ENCODE results near the gene AHCYL2.
A peak's percentile ranks its signal among the peaks of the same experiment; 100 is the strongest.

The AHCYL2 gene
- long read RNA-seq, partial matches to known transcripts, result 0 of 6 reads
- long read RNA-seq, other reads (novel, unspliced or antisense), result 6 of 6 reads

DNA sequence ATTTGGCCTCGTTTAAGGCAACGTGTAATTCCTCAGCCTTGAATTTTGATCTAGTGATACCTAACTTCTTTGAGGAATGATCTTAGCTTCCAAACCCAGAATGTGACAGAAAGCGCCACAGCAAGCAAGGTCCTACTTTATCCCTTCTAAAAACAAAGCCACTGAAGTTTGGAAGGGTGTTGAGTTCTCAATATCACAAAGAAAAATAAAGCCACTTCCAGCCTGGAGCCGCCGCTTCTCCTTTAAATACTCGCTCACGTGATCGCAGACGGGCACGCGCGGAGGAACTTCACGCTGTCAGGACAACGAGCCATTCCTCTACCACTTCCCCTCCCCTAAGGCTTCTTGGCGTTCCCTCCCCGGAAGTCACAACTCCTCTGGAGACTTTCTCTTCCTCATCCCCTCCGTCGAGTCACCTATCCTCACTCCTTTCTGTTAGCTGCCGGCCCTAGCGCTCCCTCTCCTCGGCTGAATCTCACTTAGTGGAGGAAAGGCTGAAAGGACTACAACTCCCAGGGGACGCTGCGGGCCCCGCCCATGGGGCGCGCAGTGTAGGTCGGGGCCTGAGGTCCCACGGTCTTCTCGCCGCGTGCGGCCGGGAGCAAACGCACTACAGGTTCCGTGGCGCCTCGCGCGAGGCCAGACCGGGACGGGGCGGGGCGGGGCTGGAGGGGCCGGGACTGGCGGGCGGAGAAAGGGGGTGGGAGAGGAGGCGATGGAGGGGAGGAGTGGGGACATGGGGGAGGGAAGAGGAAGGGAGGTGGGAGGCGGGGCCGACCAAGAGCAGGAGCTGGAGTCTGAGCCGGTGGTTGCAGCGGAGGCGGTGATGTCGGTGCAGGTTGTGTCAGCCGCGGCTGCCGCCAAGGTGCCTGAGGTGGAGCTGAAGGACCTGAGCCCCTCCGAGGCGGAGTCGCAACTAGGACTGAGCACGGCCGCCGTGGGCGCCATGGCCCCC, at the start of gene AHCYL2:
Gene AHCYL2, plus strand, starts transcription at position 780 of the 955 bp plus-strand sequence.
- Histone ChIP-seq H3K27ac (replicated peaks) (peak within 1 kb of the TSS; percentile 96), H3K27me3 (ENCODE audit: insufficient read depth, poor library complexity, severe bottlenecking) (no peaks in the 10 kb centered on the region), H3K4me3 (replicated peaks; ENCODE audit: insufficient read depth, low read length) (peak within 1 kb of the TSS; percentile 79)
- peak; percentile 94 to 98 for DNase-seq (ENCODE audit: low read depth in 1 of 2, low spot score in 1 of 2)
- TF ChIP-seq SPI1 (IDR thresholded peaks at IDR 0.05; ENCODE audit: borderline replicate concordance, low read depth) (peak; percentile 96), GABPA (IDR thresholded peaks at IDR 0.05; ENCODE audit: low read depth) (peak; percentile 59; the same call in 1 of the 2 replicates)
- TF ChIP-seq, protein P1, sequence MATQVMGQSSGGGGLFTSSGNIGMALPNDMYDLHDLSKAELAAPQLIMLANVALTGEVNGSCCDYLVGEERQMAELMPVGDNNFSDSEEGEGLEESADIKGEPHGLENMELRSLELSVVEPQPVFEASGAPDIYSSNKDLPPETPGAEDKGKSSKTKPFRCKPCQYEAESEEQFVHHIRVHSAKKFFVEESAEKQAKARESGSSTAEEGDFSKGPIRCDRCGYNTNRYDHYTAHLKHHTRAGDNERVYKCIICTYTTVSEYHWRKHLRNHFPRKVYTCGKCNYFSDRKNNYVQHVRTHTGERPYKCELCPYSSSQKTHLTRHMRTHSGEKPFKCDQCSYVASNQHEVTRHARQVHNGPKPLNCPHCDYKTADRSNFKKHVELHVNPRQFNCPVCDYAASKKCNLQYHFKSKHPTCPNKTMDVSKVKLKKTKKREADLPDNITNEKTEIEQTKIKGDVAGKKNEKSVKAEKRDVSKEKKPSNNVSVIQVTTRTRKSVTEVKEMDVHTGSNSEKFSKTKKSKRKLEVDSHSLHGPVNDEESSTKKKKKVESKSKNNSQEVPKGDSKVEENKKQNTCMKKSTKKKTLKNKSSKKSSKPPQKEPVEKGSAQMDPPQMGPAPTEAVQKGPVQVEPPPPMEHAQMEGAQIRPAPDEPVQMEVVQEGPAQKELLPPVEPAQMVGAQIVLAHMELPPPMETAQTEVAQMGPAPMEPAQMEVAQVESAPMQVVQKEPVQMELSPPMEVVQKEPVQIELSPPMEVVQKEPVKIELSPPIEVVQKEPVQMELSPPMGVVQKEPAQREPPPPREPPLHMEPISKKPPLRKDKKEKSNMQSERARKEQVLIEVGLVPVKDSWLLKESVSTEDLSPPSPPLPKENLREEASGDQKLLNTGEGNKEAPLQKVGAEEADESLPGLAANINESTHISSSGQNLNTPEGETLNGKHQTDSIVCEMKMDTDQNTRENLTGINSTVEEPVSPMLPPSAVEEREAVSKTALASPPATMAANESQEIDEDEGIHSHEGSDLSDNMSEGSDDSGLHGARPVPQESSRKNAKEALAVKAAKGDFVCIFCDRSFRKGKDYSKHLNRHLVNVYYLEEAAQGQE (IDR thresholded peaks at IDR 0.05; ENCODE audit: insufficient replicate concordance, low read depth), result no peak

DNA sequence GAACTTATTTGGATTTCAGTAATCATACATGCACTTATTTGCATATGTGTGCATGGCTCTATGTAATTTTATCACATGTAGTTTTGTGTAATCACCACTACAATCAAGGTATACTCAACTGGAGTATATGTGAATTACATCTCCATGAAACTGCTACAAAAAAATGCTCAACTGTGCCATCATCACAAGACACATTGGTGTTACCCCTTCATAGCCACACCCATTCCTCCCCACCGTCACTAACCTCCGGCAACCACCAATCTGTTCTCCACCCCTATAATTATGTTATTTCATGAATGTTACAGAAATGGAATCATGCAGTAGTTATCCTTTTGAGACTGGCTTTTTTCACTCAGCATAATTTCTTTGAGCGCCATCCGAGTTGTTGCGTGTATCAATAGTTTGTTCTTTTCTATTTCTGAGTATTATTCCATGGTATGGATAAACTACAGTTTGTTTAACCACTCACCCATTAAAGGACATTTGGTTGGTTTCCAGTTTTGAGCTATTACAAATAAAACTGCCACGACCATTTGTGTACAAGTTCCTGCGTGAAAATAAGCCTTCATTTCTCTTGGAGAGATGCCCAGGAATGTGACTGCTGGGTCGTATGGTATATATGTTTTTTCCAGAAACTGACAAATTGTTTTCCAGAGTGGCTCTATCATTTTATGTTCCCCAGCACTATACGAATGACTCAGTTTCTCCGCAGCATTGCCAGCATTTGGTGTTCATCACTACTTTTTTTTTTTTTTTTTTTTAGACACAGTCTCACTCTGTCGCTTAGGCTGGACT, 47.7 kb upstream of the AHCYL2 start:
- DNase-seq (ENCODE audit: low read depth in 1 of 2, low spot score in 1 of 2), result no peak
- Histone ChIP-seq H3K27ac (replicated peaks) (no peak overlapping the region), H3K27me3 (ENCODE audit: insufficient read depth, poor library complexity, severe bottlenecking) (no peaks in the 10 kb centered on the region), H3K4me3 (replicated peaks; ENCODE audit: insufficient read depth, low read length) (no peak overlapping the region)
- TF ChIP-seq SPI1 (IDR thresholded peaks at IDR 0.05; ENCODE audit: borderline replicate concordance, low read depth), result no peak
- no peak for TF ChIP-seq POLR2AphosphoS5 (IDR thresholded peaks at IDR 0.05; ENCODE audit: low read depth)

DNA sequence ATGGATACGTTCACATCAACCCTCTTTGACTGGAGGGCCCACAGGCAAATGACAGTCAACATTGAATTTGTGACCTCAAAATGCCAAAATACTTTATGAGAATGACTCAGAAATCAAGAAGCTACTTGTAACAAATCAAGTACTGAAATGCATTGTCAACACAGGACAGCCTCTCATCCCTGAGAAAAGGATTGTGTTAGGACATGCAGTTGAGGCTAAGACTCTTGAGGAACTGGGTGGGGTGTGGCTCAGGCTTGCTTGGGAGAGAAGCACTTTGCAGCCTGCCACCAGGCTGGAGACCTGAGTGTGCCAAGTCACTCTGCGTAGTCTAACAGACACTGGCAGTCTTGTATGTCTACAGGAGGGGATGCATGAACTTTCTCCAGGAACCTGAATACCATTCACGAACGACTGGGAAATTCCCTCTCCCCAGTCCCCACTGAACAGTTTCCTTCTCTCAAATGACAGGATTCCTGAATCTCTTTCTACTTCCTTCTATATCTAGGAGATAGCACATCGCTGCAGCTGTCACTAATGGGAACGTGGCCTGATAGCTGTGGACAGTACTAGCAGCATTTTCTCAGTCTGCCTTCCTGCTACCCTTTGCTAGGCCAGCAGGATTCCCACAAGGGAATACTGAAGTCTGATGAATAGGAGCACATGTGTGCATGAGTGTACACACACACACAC, 39.7 kb upstream of the AHCYL2 start:
- peaks cover 23% of the 10 kb centered on the region for H3K27me3 ChIP-seq (ENCODE audit: insufficient read depth, poor library complexity, severe bottlenecking)
- no peak for TF ChIP-seq SPI1 (IDR thresholded peaks at IDR 0.05; ENCODE audit: borderline replicate concordance, low read depth)
- no peak for TF ChIP-seq POLR2AphosphoS5 (IDR thresholded peaks at IDR 0.05; ENCODE audit: low read depth)
- TF ChIP-seq, protein P1 (IDR thresholded peaks at IDR 0.05; ENCODE audit: insufficient replicate concordance, low read depth), result no peak
- TF ChIP-seq, protein P2, sequence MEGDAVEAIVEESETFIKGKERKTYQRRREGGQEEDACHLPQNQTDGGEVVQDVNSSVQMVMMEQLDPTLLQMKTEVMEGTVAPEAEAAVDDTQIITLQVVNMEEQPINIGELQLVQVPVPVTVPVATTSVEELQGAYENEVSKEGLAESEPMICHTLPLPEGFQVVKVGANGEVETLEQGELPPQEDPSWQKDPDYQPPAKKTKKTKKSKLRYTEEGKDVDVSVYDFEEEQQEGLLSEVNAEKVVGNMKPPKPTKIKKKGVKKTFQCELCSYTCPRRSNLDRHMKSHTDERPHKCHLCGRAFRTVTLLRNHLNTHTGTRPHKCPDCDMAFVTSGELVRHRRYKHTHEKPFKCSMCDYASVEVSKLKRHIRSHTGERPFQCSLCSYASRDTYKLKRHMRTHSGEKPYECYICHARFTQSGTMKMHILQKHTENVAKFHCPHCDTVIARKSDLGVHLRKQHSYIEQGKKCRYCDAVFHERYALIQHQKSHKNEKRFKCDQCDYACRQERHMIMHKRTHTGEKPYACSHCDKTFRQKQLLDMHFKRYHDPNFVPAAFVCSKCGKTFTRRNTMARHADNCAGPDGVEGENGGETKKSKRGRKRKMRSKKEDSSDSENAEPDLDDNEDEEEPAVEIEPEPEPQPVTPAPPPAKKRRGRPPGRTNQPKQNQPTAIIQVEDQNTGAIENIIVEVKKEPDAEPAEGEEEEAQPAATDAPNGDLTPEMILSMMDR (IDR thresholded peaks at IDR 0.05; ENCODE audit: insufficient read depth, low read length), result no peak
- no peak for TF ChIP-seq GABPA (IDR thresholded peaks at IDR 0.05; ENCODE audit: low read depth)
- no peak overlapping the region for H3K27ac ChIP-seq (replicated peaks)
- no peak for DNase-seq (ENCODE audit: low read depth in 1 of 2, low spot score in 1 of 2)
- H3K4me3 ChIP-seq (replicated peaks; ENCODE audit: insufficient read depth, low read length), result no peak overlapping the region

DNA sequence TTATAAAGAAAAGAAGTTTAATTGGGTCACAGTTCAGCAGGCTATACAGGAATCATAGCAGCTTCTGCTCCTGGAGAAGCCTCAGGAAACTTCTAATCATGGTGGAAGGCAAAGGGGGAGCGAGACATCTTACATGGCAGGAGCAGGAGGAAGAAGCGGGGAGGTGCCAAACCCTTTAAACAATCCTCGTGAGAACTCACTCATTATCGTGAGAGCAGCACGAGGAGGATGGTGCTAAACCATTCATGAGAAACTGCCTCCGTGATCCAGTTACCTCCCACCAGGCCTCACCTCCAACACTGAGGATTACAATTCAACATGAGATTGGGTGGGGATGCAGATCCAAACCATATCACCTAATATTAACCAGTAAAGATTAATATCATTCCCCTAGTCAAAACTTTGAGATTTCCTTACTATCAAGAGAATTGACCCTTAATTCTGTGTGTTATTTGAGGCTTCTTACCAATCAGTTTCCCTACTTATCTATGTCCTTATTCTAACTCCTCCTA, 38.0 kb upstream of the AHCYL2 start:
- no peak for DNase-seq (ENCODE audit: low read depth in 1 of 2, low spot score in 1 of 2)
- Histone ChIP-seq H3K4me3 (replicated peaks; ENCODE audit: insufficient read depth, low read length) (no peak overlapping the region), H3K27ac (replicated peaks) (no peak overlapping the region), H3K27me3 (ENCODE audit: insufficient read depth, poor library complexity, severe bottlenecking) (peaks cover 37% of the 10 kb centered on the region)
- TF ChIP-seq POLR2AphosphoS5 (IDR thresholded peaks at IDR 0.05; ENCODE audit: low read depth), result no peak
- TF ChIP-seq, protein P2 (IDR thresholded peaks at IDR 0.05; ENCODE audit: insufficient read depth, low read length), result no peak
- TF ChIP-seq SPI1 (IDR thresholded peaks at IDR 0.05; ENCODE audit: borderline replicate concordance, low read depth), result no peak
- TF ChIP-seq, protein P1 (IDR thresholded peaks at IDR 0.05; ENCODE audit: insufficient replicate concordance, low read depth), result no peak
- TF ChIP-seq GABPA (IDR thresholded peaks at IDR 0.05; ENCODE audit: low read depth), result no peak
